SK-N-MC (cell line): ENCODE measurements around the gene FSTL4.

ENCODE experiments used
- EZH2 ChIP-seq: fragments of 200-600 bp; sonication (generic); IDR thresholded peaks from one replicate; pipeline ENCODE4 v1.6.1; 2017; ENCODE audit warnings: antibody characterized with exemption
- POLR2AphosphoS5 ChIP-seq: IDR thresholded peaks from 2 replicates; pipeline ENCODE4 v1.6.1; 2012; ENCODE audit warnings: mild to moderate bottlenecking, low read depth, low read length, borderline replicate concordance

- TF ChIP-seq EZH2 (no peak), POLR2AphosphoS5 (no peak)
Observed at GRCh38 chr5:133397990-133398645, 214.2 kb downstream of the FSTL4 start.
